Panc1 (cell line): ENCODE results near the gene MYH13. TPM values are rescaled to one million over a fixed set of nuclear protein-coding genes. Genes with fewer than 3 reads are reported as not detected.

Experiments used
- ATAC-seq: fragments of 200-7000 bp; cut with Tn5 transposase; 2 replicates; pipeline ENCODE4 v1.9.1; 2020; ENCODE audit warnings: mild to moderate bottlenecking, moderate library complexity
- BruUV-seq: library from RNA; stranded (reverse); fragments of 400-500 nt; replicated peaks from 2 replicates; lab custom pipeline; 2021; lab: Mats Ljungman, UMichigan
- CTCF ChIA-PET: fragments of 300-600 bp; sonication (Branson Sonifier 250); formaldehyde crosslinking; loops from one replicate; lab custom pipeline; 2022; ENCODE audit warnings: antibody characterized with exemption; lab: Charles Lee
- POLR2A ChIA-PET: fragments of 300-600 bp; sonication (Branson Sonifier 250); formaldehyde crosslinking; loops from one replicate; lab custom pipeline; 2022; ENCODE audit warnings: antibody characterized with exemption; lab: Charles Lee
- DNase-seq: peaks from one replicate; pipeline ENCODE4 v3.0.0-alpha.2; 2010; ENCODE audit warnings: low read depth, low spot score
- H3K27ac ChIP-seq: 2 replicates; pipeline ENCODE4 v1.5.1; 2011; ENCODE audit warnings: mild to moderate bottlenecking, low read length, inconsistent platforms
- H3K27me3 ChIP-seq: fragments of 200-500 bp; sonication (Bioruptor generic); 2 replicates; pipeline ENCODE4 v1.6.0; 2014; ENCODE audit warnings: low read length, inconsistent platforms; ENCODE audit not compliant: control insufficient read depth, insufficient read depth
- H3K36me3 ChIP-seq: fragments of 200-500 bp; sonication (Bioruptor generic); 2 replicates; pipeline ENCODE4 v1.5.1; 2014; ENCODE audit warnings: inconsistent platforms, mild to moderate bottlenecking, low read length, moderate library complexity; ENCODE audit not compliant: control insufficient read depth, insufficient read depth
- H3K4me1 ChIP-seq: 2 replicates; pipeline ENCODE4 v1.5.1; 2011; ENCODE audit warnings: inconsistent platforms, mild to moderate bottlenecking, low read length, moderate library complexity; ENCODE audit not compliant: control insufficient read depth, insufficient read depth
- H3K4me3 ChIP-seq, 2 experiments: 2 replicates each; pipeline ENCODE4 v1.5.1; 2011 to 2012; ENCODE audit warnings: low read depth in 2 of 2, low read length in 2 of 2, mild to moderate bottlenecking in 2 of 2, inconsistent platforms in 1 of 2, moderate library complexity in 1 of 2
- H3K9me3 ChIP-seq: fragments of 200-500 bp; sonication (Bioruptor generic); 2 replicates; pipeline ENCODE4 v1.5.1; 2014; ENCODE audit warnings: low read depth, mild to moderate bottlenecking, inconsistent platforms, low read length, moderate library complexity; ENCODE audit not compliant: control insufficient read depth, insufficient read depth
- POLR2AphosphoS5 ChIP-seq: IDR thresholded peaks from 2 replicates; pipeline ENCODE4 v1.6.1; 2012; ENCODE audit warnings: mild to moderate bottlenecking, low read depth, low read length, moderate library complexity
- SIN3A ChIP-seq: IDR thresholded peaks from 2 replicates; pipeline ENCODE4 v1.6.1; 2012; ENCODE audit warnings: low read depth, mild to moderate bottlenecking, low read length, moderate library complexity, borderline replicate concordance; ENCODE audit not compliant: insufficient read depth
- TCF7L2 ChIP-seq: IDR thresholded peaks from 2 replicates; pipeline ENCODE4 v1.6.1; 2011; ENCODE audit warnings: mild to moderate bottlenecking, low read depth, low read length, inconsistent platforms
- in situ Hi-C: cut with HindIII; loops from 2 replicates; pipeline ENCODE4 v1.10.0; 2016; ENCODE audit warnings: low sequenced_read_pairs, low pct_unique_long_range_greater_than_20kb
- intact Hi-C: fragments of 100-400 bp; cut with micrococcal nuclease; formaldehyde crosslinking; loops from one replicate; pipeline ENCODE4 v1.10.0; 2022; ENCODE audit not compliant: unreplicated experiment
- total RNA-seq: library from RNA; stranded (reverse); gene quantifications from one replicate; pipeline ENCODE4 v1.2.1, GENCODE V29; 2021; ENCODE audit not compliant: unreplicated experiment
- TF ChIP-seq, protein P1 (sequence below), 2 experiments: IDR thresholded peaks; 2 replicates each; pipeline ENCODE4 v1.6.1; 2011 to 2012; ENCODE audit warnings: low read depth in 2 of 2, control low read depth in 1 of 2, low read length in 1 of 2, mild to moderate bottlenecking in 1 of 2, moderate library complexity in 1 of 2; ENCODE audit not compliant: insufficient read depth in 1 of 2
- TF ChIP-seq, protein P2 (sequence below): fragments of 450-650 bp; IDR thresholded peaks from 2 replicates; pipeline ENCODE4 v1.5.1; 2017; ENCODE audit warnings: mild to moderate bottlenecking

MYH13 gene
- total RNA-seq, 1 experiment from 2014 or later: not detected

DNA sequence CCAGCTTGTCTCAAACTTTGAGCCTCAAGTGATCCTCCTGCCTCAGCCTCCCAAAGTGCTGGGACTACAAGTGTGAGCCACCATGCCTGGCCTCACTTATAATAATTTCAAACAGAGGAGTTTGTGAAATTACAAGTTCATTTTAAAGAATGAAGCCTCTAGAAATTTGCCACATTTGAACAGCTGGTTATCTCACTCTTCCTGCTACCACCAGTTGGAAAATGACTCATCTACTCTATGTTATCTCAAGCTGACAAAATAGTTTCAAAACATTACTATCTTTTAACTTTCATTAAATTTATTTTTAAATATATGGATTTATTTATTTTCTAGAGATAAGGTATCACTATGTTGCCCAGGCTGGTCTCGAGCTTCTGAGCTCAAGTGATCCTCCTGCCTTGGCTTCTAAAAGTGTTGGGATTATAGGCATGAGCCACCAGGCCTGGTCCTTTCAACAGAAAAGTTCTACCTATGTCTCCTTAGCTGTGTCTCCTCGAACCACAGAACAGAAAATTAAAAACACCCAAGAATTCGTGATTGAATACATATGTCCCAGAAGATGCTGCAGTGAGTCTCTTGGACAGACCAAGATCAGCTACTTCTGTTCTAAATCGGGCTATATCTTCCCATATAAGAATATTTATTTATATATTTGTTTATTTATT lies 47.6 kb downstream of the MYH13 start:
- in situ Hi-C loops (no loop called here), intact Hi-C loops (no loop called here)
- ATAC-seq (no peak), DNase-seq (no peak)
- Histone ChIP-seq H3K27ac (no peak overlapping the region), H3K4me1 (no peaks in the 10 kb centered on the region), H3K36me3 (no peaks in the 10 kb centered on the region), H3K4me3 (no peak overlapping the region), H3K27me3 (no peaks in the 10 kb centered on the region), H3K9me3 (no peaks in the 10 kb centered on the region)
- BruUV-seq: no TSS peak
- CTCF ChIA-PET: interaction anchor here (1.1 kb wide), 1 partner anchor 289 kb away, joined by 3 read pairs; no protein-coding TSS in a partner anchor
- POLR2A ChIA-PET: no interaction called here
- no peak for TF ChIP-seq POLR2AphosphoS5
- TF ChIP-seq, protein P1, sequence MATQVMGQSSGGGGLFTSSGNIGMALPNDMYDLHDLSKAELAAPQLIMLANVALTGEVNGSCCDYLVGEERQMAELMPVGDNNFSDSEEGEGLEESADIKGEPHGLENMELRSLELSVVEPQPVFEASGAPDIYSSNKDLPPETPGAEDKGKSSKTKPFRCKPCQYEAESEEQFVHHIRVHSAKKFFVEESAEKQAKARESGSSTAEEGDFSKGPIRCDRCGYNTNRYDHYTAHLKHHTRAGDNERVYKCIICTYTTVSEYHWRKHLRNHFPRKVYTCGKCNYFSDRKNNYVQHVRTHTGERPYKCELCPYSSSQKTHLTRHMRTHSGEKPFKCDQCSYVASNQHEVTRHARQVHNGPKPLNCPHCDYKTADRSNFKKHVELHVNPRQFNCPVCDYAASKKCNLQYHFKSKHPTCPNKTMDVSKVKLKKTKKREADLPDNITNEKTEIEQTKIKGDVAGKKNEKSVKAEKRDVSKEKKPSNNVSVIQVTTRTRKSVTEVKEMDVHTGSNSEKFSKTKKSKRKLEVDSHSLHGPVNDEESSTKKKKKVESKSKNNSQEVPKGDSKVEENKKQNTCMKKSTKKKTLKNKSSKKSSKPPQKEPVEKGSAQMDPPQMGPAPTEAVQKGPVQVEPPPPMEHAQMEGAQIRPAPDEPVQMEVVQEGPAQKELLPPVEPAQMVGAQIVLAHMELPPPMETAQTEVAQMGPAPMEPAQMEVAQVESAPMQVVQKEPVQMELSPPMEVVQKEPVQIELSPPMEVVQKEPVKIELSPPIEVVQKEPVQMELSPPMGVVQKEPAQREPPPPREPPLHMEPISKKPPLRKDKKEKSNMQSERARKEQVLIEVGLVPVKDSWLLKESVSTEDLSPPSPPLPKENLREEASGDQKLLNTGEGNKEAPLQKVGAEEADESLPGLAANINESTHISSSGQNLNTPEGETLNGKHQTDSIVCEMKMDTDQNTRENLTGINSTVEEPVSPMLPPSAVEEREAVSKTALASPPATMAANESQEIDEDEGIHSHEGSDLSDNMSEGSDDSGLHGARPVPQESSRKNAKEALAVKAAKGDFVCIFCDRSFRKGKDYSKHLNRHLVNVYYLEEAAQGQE (IDR thresholded peaks at IDR 0.05; ENCODE audit: insufficient read depth in 1 of 2, low read depth in 2 of 2, low read length in 1 of 2): no peak
- no peak for TF ChIP-seq SIN3A
- TF ChIP-seq, protein P2, sequence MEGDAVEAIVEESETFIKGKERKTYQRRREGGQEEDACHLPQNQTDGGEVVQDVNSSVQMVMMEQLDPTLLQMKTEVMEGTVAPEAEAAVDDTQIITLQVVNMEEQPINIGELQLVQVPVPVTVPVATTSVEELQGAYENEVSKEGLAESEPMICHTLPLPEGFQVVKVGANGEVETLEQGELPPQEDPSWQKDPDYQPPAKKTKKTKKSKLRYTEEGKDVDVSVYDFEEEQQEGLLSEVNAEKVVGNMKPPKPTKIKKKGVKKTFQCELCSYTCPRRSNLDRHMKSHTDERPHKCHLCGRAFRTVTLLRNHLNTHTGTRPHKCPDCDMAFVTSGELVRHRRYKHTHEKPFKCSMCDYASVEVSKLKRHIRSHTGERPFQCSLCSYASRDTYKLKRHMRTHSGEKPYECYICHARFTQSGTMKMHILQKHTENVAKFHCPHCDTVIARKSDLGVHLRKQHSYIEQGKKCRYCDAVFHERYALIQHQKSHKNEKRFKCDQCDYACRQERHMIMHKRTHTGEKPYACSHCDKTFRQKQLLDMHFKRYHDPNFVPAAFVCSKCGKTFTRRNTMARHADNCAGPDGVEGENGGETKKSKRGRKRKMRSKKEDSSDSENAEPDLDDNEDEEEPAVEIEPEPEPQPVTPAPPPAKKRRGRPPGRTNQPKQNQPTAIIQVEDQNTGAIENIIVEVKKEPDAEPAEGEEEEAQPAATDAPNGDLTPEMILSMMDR: no peak
- no peak for TF ChIP-seq TCF7L2

DNA sequence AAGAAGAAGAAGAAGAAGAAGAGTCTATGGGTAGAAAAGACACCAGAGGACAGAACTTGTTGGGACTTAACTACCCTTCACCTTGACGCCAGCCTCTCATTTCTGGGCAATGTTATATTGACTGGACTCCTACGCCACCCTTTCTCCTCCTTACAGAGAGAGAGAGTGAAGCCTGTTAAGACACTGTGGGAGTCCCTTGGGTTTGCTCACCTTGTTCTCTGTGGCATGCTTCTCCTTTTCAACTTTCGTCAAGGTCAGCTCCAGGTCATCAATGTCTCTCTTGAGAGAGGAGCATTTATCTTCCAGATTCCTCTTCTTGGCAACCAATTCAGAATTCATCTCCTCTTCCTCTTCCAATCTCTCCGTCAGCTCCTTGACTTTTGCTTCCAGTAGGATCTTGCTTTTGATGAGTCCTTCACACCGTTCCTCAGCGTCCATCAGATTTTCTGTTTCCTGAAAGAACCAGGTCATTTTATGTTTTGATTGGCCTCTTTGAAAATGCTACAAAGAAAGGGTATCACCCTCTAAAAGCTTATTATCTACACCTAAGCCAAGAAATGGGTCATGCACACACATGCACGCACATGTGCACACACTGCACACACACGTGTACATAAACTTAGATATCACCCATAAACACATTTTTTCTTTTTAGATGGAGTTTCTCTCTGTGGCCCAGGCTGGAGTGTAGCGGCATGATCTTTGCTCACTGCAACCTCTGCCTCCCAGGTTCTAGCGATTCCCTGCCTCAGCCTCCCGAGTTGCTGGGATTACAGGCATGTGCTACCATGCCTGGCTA lies 48.8 kb downstream of the MYH13 start:
- no peaks in the 10 kb centered on the region for H3K27me3 ChIP-seq
- no peak for TF ChIP-seq SIN3A
- ChIA-PET CTCF (no interaction called here), POLR2A (interaction anchor here (0.6 kb wide), 1 partner anchor 296 kb away, joined by 6 read pairs; no protein-coding TSS in a partner anchor)
- no peak for ATAC-seq
- no peak overlapping the region for H3K4me3 ChIP-seq
- intact Hi-C loops (no loop called here), in situ Hi-C loops (no loop called here)
- no peaks in the 10 kb centered on the region for H3K36me3 ChIP-seq
- H3K4me1 ChIP-seq: no peaks in the 10 kb centered on the region
- H3K27ac ChIP-seq: no peak overlapping the region
- H3K9me3 ChIP-seq: no peaks in the 10 kb centered on the region
- no peak for DNase-seq
- no TSS peak for BruUV-seq
